NCI-H1930 (cell line): Measurements from ENCODE around the gene NAGK.
A peak's percentile ranks its signal among the peaks of the same experiment; 100 is the strongest.
"Not testable (repeated sequence)": the region's sequence is repeated elsewhere in the genome, so short reads cannot be mapped to it uniquely, and the experiment has no call there.

Source experiments
- DNase-seq, 2 experiments: peaks; one replicate each; lab custom pipeline; 2025; lab: John Stamatoyannopoulos, UW

NAGK gene

DNA sequence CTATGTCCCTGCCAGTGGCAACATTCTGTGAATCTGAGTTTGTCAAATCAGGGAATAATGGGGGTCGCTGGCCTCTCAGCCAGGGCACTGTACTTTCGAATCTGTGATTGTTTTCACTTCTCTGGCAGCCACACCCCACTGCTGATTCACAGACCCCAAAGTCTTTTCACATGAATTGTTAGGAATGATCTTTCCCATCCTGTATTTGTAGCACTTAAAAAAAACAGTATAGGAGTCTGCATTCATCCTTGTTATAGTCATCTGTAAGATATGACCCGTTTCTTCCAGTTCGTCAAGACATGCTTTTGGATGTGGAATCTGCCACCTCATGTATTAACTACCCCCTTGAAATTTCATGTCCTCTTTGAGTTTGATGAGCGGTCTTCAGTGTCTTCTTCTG is 928 bp downstream of the NAGK start:
- no peak for DNase-seq

DNA sequence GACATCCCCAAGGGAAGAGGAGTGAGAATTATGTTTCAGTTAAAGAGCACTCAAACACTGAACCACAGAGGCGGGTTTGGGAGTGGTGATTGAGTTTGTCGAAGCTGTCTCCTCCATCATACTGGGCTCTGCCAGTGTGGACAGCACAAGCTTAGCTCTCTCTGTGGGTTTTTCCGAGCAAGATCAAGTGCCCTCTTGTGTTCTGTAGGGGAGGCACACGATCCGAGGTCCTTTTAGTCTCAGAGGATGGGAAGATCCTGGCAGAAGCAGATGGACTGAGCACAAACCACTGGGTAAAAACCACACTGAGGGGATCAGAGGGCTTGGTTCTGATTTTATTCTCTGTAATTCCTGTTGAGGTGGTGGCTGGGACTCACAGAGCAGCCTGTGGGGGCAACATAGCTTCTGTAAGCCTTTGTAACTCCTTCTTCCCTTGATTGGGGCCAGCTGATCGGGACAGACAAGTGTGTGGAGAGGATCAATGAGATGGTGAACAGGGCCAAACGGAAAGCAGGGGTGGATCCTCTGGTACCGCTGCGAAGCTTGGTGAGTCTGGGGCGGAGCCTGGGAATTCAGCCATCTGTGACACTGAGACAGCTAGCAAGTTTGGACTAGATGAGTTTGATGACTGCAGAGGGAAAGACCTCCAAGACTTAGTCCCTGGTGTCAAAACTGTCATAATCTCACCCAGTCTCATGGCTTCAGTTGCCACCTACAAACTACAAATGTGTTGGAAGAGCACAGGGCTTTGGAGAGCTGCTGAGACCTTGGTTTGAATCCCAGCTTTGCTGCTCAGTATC is 2.0 kb downstream of the NAGK start:
- peak in 1 of 2 experiments; percentile 5 for DNase-seq

DNA sequence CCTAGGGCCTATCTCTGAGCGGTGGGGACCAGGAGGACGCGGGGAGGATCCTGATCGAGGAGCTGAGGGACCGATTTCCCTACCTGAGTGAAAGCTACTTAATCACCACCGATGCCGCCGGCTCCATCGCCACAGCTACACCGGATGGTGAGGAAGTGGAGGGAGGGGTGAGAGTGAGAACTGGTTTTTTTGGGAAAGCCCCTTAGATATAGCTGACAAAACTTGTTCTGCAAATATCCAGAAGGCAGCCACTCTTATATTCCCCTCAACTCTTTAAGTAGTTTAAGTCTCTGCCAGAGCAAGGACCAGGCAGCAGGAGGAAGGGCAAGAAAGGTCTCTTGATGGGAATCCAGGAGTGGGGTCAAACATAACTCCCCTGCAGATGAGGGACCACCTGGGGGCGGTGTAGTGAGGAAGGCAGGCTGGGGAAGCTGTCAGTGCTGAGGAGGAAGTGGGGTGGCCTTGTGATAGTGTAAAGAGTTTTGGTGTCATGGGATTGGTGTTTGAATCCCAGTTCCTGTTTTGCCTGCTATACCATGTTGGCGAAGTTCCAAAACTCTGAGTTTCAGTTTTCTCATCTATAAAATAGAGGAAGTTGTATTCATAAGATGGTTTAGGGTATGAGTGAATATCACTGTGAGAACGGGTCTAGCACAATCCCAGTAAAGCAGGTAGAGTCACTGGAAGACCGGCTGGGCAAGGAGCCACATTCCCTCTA is 3.4 kb downstream of the NAGK start:
- DNase-seq = no peak

DNA sequence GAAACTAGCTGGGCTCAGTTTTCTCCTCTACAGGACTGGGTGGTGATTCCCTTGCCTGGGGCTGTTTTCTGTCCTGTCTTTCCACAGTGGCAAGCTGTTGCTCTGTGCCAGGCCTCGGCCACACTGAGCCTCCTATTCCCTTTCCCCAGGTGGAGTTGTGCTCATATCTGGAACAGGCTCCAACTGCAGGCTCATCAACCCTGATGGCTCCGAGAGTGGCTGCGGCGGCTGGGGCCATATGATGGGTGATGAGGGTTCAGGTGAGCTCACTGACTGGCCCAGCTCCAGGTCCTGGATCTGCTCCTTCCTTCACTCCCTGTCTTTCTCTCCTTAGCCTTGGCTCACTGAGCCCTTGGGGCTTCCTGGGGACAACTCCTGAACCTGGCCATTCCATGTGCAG is 4.0 kb downstream of the NAGK start:
- DNase-seq = no peak

DNA sequence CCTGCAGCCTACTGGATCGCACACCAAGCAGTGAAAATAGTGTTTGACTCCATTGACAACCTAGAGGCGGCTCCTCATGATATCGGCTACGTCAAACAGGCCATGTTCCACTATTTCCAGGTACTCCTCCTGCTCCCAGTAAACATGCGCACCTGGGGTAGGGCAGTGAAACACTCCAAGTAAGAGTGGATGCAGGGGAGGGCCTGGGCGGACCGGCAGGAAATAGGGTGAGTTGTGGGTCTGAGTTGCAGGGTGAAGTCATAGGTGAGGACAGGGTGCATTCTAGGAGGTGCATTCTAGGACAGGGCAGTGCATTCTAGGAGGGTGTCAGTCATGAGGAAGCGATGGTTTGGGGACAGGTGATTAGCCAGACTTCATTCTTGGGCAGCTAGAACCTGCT is 5.0 kb downstream of the NAGK start:
- no peak for DNase-seq

DNA sequence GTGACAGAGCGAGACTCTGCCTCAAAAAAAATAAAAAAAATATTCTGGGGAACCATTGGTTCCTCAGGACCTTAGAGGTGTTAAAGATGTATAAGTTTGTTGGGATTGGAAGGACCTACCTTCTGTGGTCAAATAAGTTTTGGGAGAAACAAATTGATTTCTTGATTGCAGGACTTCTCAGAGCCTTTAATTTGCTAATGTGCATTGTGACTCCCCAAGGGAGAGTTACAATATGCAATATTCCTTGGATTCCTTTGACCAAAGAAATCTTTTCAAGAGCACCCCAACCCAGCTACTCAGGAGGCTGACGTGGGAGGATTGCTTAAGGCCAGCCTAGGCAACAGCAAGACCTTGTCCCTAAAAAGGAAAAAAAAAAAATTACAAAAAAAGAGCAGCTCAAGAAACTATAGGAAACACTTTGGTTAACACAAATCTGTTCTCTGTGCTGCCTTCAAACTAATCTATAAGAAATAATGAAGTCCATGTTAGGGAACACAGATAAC is 6.5 kb downstream of the NAGK start:
- DNase-seq = no peak

DNA sequence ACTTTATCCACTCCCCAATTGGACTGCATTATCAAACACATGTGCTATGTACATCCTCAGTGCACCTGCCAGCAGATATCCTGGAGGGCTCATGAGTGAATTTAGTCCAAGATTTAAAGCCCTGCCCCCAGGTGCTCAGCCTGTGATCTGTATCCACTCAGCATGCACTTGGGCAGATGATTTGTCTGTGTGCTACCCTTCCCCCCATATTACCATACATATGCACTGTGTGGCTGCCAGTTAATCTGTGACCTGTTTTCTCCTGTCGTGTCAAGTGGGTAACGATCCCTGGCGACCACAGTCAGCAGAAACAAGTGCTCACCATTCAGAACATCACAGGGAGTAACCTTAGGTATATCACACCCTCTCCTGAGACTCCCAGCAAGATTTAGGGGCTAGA is 10.2 kb downstream of the NAGK start:
- DNase-seq = no peak

DNA sequence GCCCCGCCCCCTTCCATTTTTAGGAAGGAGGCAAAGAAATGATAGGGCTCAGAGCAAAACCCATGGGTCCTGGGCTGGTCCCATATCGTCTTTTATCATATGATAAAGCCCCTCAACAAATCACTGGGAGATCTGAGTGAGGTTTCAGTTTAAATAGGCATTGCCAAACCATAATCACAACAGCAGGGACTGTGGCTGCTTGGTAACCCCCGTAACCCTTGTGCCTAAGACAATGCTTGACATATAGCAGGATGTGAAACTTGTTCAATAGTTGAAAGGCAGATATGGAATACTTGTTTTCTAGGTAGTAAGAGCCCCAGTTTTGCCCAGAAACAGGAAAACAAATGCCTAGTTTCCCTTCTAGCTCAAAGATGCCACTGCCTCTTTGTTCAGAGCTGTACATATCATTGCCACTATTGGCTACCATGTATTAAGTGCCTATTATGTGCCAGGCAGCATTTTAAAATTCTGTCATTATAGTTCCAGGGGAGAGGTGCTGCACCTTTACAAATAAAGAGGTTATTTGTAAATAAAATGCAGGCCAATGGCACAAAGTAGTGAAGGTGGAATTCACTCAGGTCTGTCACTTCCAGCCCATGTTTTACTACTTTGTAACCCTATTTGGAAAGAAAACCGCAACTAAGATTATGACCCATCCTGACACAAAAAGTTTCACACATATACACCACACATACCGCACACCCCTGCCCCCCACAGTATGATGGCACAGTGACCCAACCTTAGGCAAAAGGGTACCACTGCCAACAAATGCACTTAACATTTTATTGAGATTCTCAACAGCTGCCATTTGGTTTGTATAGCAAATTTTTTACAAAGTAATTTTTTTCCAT is 14.2 kb downstream of the NAGK start:
- DNase-seq = no peak

DNA sequence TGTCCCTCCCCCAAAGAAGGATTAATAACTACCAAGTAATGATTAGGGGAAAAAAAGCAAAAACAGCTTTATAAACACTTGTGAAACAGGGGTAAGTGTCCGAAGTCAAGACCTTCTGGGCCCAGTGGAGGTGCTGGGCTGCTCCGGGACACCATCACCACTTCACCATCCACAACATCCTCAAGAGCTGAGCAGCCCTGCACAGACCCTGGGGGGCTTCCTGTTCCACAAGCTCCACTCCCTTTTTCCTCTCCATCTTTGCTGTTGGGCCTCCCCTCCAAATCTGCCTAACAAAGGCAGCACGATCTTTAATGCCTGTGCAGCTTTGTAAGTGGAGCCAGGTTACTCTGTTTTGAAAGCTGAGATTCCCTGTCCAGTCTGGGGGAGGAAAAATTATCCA is 14.8 kb downstream of the NAGK start:
- DNase-seq = not testable (repeated sequence)

DNA sequence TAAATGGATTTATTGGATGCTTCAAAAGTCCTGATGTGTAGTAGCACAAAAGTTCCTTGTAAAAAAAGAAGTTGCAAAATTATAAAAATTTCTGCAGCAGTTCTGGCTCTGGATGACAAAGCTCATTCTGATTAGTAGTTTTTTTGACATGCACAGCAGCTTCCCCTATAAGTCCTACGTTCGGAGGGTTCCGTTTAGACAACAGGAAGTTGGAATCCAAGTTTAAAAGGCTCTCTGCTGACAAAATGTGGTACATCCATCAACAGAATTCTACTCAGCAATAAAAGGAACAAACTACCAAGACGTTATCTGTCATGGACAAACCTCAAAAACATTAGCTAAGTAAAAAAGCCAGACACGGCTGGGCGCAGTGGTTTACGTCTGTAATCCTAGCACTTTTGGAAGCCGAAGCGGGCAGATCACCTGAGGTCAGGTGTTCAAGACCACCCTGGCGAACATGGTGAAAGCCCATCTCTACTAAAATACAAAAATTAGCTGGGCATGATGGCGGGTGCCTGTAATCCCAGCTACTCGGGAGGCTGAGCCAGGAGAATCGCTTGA is 15.4 kb downstream of the NAGK start:
- DNase-seq = not testable (repeated sequence)

DNA sequence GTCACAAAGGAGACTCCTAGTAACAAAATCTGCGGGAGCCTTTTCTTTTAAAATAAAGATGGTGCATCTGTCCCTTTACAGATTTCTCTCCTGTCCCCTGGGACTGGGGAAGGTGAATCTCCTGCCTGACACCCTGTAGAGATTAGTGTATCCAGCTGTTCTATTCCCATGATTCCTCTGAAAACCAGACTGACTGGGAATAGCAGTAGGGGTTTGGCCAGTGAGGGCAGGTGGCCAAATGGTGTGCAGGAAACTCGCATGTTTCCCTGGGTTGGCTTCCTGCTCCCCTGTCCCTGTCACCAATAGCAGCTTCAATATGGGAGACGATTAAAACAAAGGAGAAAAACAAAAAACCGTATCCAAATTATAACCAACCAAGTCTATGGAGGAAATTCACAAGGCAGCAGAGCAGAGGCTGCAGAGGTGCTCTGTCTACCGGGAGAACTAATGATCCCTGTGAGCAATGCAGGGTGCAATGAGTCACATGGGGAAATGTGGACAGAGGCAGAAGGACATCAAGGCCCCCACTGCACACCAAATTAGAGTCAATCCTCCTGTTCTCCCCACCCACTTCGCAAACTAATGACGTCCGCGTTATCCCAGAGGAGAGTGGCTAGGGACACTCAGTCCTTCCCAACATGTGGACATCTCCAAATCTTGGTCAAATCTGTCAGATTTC is 17.0 kb downstream of the NAGK start:
- not testable (repeated sequence) for DNase-seq

DNA sequence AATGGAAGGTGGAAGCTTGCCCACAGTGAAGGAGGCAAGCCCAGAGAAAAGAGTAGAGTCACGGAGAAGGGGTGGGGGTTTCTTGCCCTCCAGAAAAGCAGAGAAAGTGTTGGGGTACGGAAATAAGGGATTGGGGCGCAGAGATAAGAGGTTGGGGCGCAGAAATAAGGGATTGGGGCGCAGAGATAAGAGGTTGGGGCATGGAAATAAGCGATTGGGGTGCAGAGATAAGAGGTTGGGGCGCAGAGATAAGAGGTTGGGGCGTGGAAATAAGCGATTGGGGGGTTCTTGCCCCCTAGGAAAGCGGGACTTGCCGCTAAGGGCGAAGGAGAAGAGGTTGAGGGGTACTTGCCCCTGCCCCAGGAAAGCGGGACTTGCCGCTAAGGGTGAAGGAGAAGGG is 21.0 kb downstream of the NAGK start:
- not testable (repeated sequence) for DNase-seq

DNA sequence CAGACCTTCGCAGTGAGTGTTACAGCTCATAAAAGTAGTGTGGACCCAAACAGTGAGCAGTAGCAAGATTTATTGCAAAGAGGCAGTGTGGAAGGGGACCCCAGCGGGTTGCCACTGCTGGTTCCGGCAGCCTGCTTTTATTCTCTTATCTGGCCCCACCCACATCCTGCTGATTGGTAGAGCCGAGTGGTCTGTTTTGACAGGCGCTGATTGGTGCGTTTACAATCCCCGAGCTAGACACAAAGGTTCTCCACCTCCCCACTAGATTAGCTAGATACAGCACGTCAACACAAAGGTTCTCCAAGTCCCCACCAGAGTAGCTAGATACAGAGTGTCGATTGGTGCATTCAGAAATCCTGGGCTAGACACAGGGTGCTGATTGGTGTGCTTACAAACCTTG is 23.4 kb downstream of the NAGK start:
- not testable (repeated sequence) for DNase-seq

DNA sequence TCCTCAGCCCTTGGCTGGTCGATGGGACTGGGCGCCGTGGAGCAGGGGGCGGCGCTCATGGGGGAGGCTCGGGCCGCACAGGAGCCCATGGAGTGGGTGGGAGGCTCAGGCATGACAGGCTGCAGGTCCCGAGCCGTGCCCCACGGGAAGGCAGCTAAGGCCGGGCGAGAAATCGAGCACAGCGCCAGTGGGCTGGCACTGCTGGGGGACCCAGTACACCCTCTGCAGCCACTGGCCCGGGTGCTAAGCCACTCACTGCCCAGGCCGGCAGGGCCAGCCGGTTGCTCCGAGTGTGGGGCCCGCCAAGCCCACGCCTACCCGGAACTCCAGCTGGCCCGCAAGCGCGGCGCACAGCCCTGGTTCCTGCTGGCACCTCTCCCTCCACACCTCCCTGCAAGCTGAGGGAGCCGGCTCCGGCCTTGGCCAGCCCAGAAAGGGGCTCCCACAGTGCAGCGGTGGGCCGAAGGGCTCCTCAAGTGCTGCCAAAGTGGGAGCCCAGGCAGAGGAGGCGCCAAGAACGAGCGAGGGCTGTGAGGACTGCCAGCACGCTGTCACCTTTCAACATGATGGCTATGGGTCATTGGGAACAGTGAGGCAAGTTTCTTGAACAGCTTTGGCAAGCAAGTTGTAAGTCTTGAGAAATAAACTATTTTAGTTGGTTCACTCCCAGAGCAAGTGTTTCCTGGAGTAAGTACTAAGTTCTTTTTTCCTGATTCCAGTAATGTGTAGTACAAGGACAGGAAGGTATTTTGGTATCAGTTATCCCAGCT is 24.2 kb downstream of the NAGK start:
- not testable (repeated sequence) for DNase-seq

DNA sequence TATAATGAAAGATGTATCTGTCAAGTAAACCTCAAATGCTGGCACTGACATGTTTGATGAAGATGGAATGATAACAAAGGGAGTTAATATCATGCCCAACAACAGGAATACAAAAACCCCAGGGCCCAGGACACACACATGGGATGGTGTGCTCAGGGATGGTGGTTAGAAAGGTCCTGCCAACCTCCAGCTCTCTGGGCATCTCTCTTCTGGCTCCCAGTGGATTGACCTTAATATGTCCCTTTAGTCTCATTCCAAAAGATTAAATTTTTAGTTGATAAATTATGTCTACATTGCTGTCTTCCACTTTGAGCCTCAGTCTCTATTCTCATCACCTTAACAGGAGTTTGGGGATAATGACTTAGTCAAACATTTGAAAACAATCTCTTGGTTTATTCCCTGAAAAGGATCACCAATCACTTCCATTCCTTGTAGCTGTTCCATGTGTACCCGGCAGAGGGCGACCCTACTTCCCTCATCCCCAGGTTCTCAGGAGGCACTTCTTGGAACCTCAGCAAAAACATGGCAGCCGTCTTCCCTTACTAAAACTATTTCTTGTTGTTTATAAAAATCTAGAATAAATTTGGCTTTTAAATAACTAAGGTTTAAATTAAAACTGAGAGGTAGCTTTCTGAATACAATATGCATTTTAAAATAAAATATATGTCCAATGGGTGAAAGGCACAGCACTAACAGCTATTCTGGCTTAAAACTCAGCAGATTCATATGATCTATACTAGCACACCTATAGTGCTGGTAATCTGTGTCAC is 31.9 kb downstream of the NAGK start:
- peak; percentile 9 to 29 for DNase-seq

DNA sequence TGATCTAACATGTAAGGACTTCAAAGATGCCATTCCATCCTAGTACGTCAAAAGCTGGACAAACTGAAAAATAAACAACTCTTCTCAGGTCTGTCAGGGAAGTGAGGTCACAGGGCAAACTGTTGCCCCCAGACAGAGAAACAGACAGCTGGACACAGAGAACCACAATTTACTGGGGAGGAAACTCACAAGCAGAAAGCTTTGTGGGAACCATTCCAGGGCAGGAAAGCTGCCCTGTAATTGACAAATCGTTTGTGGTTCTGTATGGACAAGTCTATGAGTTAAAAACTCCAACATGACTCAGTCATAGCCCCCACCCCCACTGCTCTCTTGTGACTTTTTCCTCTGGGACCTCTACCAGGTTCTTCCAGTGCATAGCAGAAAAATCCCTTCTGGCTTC is 33.2 kb downstream of the NAGK start:
- no peak for DNase-seq

DNA sequence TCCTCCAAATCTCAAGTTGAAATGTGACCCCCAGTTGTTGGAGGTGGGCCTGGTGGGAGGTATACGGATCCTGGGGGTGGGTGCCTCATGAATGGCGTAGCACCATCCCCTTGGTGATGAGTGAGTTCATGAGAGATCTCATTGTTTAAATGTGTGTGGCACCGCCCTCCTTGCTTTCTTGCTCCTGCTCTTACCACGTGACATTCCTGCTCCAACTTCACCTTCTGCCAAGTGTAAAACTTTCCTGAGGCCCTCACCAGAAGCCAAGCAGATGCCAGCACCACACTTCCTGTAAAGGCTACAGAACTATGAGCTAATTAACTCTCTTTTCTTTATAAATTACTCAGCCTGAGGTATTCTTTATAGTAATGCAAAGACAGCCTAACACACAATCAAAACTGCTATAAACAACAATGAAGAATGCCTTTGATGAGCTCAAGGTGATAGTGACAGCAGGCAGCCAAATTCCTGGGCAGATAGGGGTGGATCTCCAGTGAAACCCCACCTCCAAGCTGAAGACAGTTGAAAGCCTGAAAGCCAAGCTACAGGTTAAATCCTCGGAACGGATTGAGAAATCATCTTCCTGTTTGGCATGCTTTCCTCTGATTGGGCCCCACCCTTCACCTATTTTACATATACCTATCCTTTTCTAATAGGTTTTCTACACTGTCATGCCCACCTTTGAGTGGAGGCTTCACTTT is 34.7 kb downstream of the NAGK start:
- no peak for DNase-seq

DNA sequence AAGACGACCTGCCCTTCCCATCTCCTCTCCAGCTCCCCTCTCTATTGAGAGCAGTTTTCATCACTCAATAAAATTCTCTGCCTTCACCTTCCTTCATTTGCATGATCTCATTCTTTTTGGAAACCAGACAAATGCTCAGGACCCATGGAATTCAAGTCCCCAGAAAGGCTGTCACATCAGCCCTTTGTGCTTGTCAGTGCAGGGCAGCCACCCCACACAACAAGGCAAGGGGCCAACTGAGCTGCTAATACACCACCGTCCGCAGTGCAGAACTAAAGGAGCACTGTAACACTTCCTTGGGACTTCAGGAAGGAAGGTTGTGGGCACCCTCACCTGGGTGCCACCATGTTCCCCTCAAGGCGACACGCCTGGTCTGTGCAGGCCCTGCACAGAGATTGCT is 35.4 kb downstream of the NAGK start:
- DNase-seq = no peak

DNA sequence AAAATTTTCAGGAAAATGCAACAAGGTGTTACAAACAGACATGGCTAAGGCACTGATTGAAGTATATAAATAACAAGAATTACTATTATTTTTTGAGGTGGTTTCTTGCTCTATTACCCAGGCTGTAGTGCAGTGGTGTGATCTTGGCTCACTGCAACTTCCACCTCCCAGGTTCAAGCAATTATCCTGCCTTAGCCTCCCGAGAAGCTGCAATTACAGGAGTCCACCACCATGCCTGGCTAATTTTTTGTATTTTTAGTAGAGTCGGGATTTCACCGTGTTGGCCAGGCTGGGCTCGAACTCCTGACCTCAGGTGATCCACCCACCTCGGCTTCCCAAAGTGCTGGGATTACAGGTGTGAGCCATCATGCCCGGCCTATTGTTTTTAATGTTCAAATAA is 38.0 kb downstream of the NAGK start:
- not testable (repeated sequence) for DNase-seq
